NCI-H82 (cell line): ENCODE data around the gene ADM.
"Not testable (repeated sequence)": the region's sequence is repeated elsewhere in the genome, so short reads cannot be mapped to it uniquely, and the experiment has no call there.

ENCODE experiments used
- DNase-seq: peaks from one replicate; lab custom pipeline; 2025; lab: John Stamatoyannopoulos, UW

The ADM gene

GRCh38 chr11:10304495-10305261 lies at the start of gene ADM:
TSS of gene ADM (plus strand) at chr11:10305073. CDS start at chr11:10305701, 628 bp downstream.
- DNase-seq = peak; percentile 74

GRCh38 chr11:10255388-10256125 lies 49.3 kb upstream of the ADM start:
- no peak for DNase-seq

- no peak for DNase-seq
These were observed 47.4 kb upstream of the ADM start for GRCh38 chr11:10257478-10257877.

- DNase-seq = no peak
These were observed 43.1 kb upstream of the ADM start for GRCh38 chr11:10261821-10262220.

GRCh38 chr11:10263929-10264328 lies 40.9 kb upstream of the ADM start:
- DNase-seq = no peak

GRCh38 chr11:10264716-10265115 lies 40.2 kb upstream of the ADM start:
- DNase-seq = not testable (repeated sequence)

GRCh38 chr11:10265936-10266335 lies 38.9 kb upstream of the ADM start:
- no peak for DNase-seq

- DNase-seq = no peak
These were observed 37.1 kb upstream of the ADM start for GRCh38 chr11:10267821-10268220.

- no peak for DNase-seq
These were observed 36.0 kb upstream of the ADM start for GRCh38 chr11:10268746-10269488.

- DNase-seq = no peak
These were observed 32.7 kb upstream of the ADM start for GRCh38 chr11:10272132-10272531.

GRCh38 chr11:10273738-10274137 lies 31.1 kb upstream of the ADM start:
- DNase-seq = no peak

- DNase-seq = no peak
These were observed 30.1 kb upstream of the ADM start for GRCh38 chr11:10274726-10275125.

- no peak for DNase-seq
These were observed 29.2 kb upstream of the ADM start for GRCh38 chr11:10275714-10276113.

GRCh38 chr11:10282117-10282516 lies 22.8 kb upstream of the ADM start:
- no peak for DNase-seq

- DNase-seq = no peak
These were observed 20.9 kb upstream of the ADM start for GRCh38 chr11:10283991-10284390.

GRCh38 chr11:10285148-10285802 lies 19.6 kb upstream of the ADM start:
- DNase-seq = no peak

GRCh38 chr11:10287140-10287539 lies 17.7 kb upstream of the ADM start:
- DNase-seq = no peak

- DNase-seq = no peak
These were observed 16.8 kb upstream of the ADM start for GRCh38 chr11:10287766-10288715.

- no peak for DNase-seq
These were observed 15.8 kb upstream of the ADM start for GRCh38 chr11:10288881-10289764.

GRCh38 chr11:10289765-10290380 lies 15.0 kb upstream of the ADM start:
- no peak for DNase-seq
